Suprapubic skin (tissue), 3 donors: Measurements from ENCODE around the gene C7.

Source experiments
- CTCF ChIP-seq, 2 donors: fragments of 200-600 bp in 1 of 2; fragments of 450-650 bp in 1 of 2; sonication (generic) in 1 of 2; IDR thresholded peaks; one replicate each; pipeline ENCODE4 v1.5.1; 2016 to 2019; ENCODE audit warnings: antibody characterized with exemption in 2 of 2, mild to moderate bottlenecking in 1 of 2, moderate library complexity in 1 of 2
- EP300 ChIP-seq: sonication (generic); formaldehyde crosslinking; IDR thresholded peaks from one replicate; pipeline ENCODE4 v1.6.1; 2017; ENCODE audit warnings: antibody characterized with exemption
- POLR2A ChIP-seq, 2 donors: fragments of 450-650 bp; IDR thresholded peaks; one replicate each; pipeline ENCODE4 v1.6.1; 2017; ENCODE audit warnings: antibody characterized with exemption in 2 of 2, mild to moderate bottlenecking in 2 of 2, moderate library complexity in 2 of 2

- TF ChIP-seq CTCF (IDR thresholded peaks at IDR 0.05) (no peak), POLR2A (IDR thresholded peaks at IDR 0.05) (no peak), EP300 (no peak)
Observed at GRCh38 chr5:40928886-40929448, 19.7 kb downstream of the C7 start.
